Mammary epithelial cell (primary cell): ENCODE data around the gene CBX3.

Experiments used
- EZH2 ChIP-seq: IDR thresholded peaks from 2 replicates; pipeline ENCODE4 v1.6.1; 2012; ENCODE audit warnings: low read length, inconsistent platforms, borderline replicate concordance
- TF ChIP-seq, protein P1 (sequence below), 2 donors: IDR thresholded peaks in 1 of 2; conservative IDR thresholded peaks in 1 of 2; 2 replicates each; pipeline ENCODE4 v1.5.1; 2011 to 2012; ENCODE audit warnings: inconsistent platforms in 2 of 2, low read length in 2 of 2, mild to moderate bottlenecking in 2 of 2, control low read depth in 1 of 2, low read depth in 1 of 2; ENCODE audit not compliant: insufficient read depth in 1 of 2; ENCODE audit errors: extremely low read depth in 1 of 2

DNA sequence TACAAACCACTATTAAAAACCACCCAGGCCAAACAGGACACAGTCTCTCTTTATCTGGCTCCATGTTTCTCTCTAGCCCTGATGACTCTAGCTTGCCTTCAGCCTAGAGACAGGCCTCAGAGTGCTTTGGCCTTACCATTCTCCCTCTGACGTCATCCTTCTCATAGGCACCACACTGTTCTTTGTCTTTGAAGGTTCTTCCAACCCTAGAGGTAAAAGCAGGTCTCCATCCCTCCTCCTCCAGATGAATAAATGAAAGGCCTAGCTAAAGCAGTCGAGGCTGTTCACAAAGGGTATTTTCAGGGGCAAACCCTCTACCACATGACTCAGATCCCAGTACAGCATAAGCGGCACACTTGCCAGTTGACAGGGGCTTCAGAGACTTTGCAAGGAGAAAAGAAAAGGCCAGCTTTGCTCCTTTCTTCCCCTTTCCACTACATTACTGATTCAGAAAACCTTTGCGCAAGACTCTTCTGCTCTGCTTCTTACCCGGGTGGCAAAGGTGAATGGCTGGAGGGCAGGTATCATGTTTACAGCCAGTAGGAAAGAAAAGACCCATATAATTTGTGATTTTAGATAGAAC lies 34.8 kb upstream of the CBX3 start:
- TF ChIP-seq, protein P1, sequence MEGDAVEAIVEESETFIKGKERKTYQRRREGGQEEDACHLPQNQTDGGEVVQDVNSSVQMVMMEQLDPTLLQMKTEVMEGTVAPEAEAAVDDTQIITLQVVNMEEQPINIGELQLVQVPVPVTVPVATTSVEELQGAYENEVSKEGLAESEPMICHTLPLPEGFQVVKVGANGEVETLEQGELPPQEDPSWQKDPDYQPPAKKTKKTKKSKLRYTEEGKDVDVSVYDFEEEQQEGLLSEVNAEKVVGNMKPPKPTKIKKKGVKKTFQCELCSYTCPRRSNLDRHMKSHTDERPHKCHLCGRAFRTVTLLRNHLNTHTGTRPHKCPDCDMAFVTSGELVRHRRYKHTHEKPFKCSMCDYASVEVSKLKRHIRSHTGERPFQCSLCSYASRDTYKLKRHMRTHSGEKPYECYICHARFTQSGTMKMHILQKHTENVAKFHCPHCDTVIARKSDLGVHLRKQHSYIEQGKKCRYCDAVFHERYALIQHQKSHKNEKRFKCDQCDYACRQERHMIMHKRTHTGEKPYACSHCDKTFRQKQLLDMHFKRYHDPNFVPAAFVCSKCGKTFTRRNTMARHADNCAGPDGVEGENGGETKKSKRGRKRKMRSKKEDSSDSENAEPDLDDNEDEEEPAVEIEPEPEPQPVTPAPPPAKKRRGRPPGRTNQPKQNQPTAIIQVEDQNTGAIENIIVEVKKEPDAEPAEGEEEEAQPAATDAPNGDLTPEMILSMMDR (conservative IDR thresholded peaks at IDR 0.05 in 1 of 2, IDR thresholded peaks at IDR 0.05 in 1 of 2; ENCODE audit: extremely low read depth in 1 of 2, insufficient read depth in 1 of 2, low read depth in 1 of 2, low read length in 2 of 2): no peak
- TF ChIP-seq EZH2: no peak
